DOHH2 (cell line): ENCODE measurements around the gene YWHAH.

Experiments
- H3F3A ChIP-seq: fragments of 200-600 bp; sonication (generic), shearing (Covaris generic); 2 replicates; pipeline ENCODE4 v1.6.0; 2016; ENCODE audit warnings: antibody characterized with exemption, mild to moderate bottlenecking; ENCODE audit not compliant: control insufficient read depth, insufficient read depth
- H3K27ac ChIP-seq: fragments of 200-600 bp; sonication (generic); 2 replicates; pipeline ENCODE4 v1.5.1; 2014; ENCODE audit warnings: low read depth, mild to moderate bottlenecking, low read length, moderate library complexity
- H3K27me3 ChIP-seq: fragments of 200-600 bp; sonication (generic); 2 replicates; pipeline ENCODE4 v1.6.1; 2014; ENCODE audit warnings: mild to moderate bottlenecking, low read length, mixed read lengths; ENCODE audit not compliant: control insufficient read depth
- H3K36me3 ChIP-seq: fragments of 200-600 bp; sonication (generic); 2 replicates; pipeline ENCODE4 v1.6.1; 2014; ENCODE audit warnings: mild to moderate bottlenecking, low read length, moderate library complexity, mixed read lengths; ENCODE audit not compliant: control insufficient read depth
- H3K4me1 ChIP-seq: fragments of 200-600 bp; sonication (generic); 2 replicates; pipeline ENCODE4 v1.6.1; 2014; ENCODE audit warnings: mild to moderate bottlenecking, low read length, mixed read lengths; ENCODE audit not compliant: control insufficient read depth
- H3K4me2 ChIP-seq: fragments of 200-600 bp; sonication (generic); 2 replicates; pipeline ENCODE4 v1.6.0; 2014; ENCODE audit warnings: mild to moderate bottlenecking, low read length, moderate library complexity
- H3K4me3 ChIP-seq: fragments of 200-600 bp; sonication (generic); 2 replicates; pipeline ENCODE4 v1.5.1; 2014; ENCODE audit warnings: mild to moderate bottlenecking, low read length, mixed read lengths
- H3K79me2 ChIP-seq: fragments of 200-600 bp; sonication (generic); 2 replicates; pipeline ENCODE4 v1.6.1; 2014; ENCODE audit warnings: mild to moderate bottlenecking, low read length, mixed read lengths; ENCODE audit not compliant: control insufficient read depth
- H3K9me2 ChIP-seq: fragments of 200-600 bp; sonication (generic); replicated peaks from 2 replicates; pipeline ENCODE4 v1.6.1; 2014; ENCODE audit warnings: mild to moderate bottlenecking, low read length, mixed read lengths; ENCODE audit not compliant: control insufficient read depth
- H3K9me3 ChIP-seq: fragments of 200-600 bp; sonication (generic); 2 replicates; pipeline ENCODE4 v1.6.1; 2014; ENCODE audit warnings: antibody characterized with exemption, low read length, mixed read lengths; ENCODE audit not compliant: control insufficient read depth, insufficient read depth
- H4K20me1 ChIP-seq: fragments of 200-600 bp; sonication (generic); 2 replicates; pipeline ENCODE4 v1.6.0; 2014; ENCODE audit warnings: low read depth, mild to moderate bottlenecking, antibody characterized with exemption, low read length, moderate library complexity; ENCODE audit not compliant: control insufficient read depth, insufficient read depth
- CTCF ChIP-seq: fragments of 200-600 bp; sonication (generic); IDR thresholded peaks from one replicate; pipeline ENCODE4 v1.5.1; 2014; ENCODE audit warnings: antibody characterized with exemption, mild to moderate bottlenecking, low read depth, low read length; ENCODE audit not compliant: poor library complexity, severe bottlenecking
- EZH2phosphoT487 ChIP-seq: fragments of 200-600 bp; sonication (generic); IDR thresholded peaks from 2 replicates; pipeline ENCODE4 v1.6.1; 2017; ENCODE audit warnings: borderline replicate concordance, mild to moderate bottlenecking, antibody characterized with exemption, low read length, moderate library complexity, mixed read lengths

Gene YWHAH

GRCh38 chr22:32000181-32000580 is 55.8 kb downstream of the YWHAH start:
- H3K79me2 ChIP-seq: no peaks in the 10 kb centered on the region

GRCh38 chr22:32005453-32005852 is 61.1 kb downstream of the YWHAH start:
- H4K20me1 ChIP-seq: no peaks in the 10 kb centered on the region
- no peaks in the 10 kb centered on the region for H3K4me1 ChIP-seq
- no peaks in the 10 kb centered on the region; the same call in 1 of the 2 replicates for H3K27me3 ChIP-seq
- H3K9me3 ChIP-seq: no peaks in the 10 kb centered on the region
- no peak overlapping the region for H3K4me3 ChIP-seq
- H3K36me3 ChIP-seq: no peaks in the 10 kb centered on the region
- H3K27ac ChIP-seq: no peak overlapping the region
- no peak overlapping the region for H3K4me2 ChIP-seq
- no peaks in the 10 kb centered on the region for H3K9me2 ChIP-seq
- TF ChIP-seq EZH2phosphoT487 (no peak), CTCF (no peak)
- H3F3A ChIP-seq: no peaks in the 10 kb centered on the region
- no peaks in the 10 kb centered on the region for H3K79me2 ChIP-seq

More at GRCh38 chr22:32000181-32000580, 55.8 kb downstream of the YWHAH start:
- Histone ChIP-seq H3F3A (no peaks in the 10 kb centered on the region), H3K27ac (no peak overlapping the region), H3K36me3 (no peaks in the 10 kb centered on the region), H3K27me3 (peaks cover 10% of the 10 kb centered on the region), H3K4me1 (no peaks in the 10 kb centered on the region), H3K4me3 (no peak overlapping the region), H3K9me2 (no peaks in the 10 kb centered on the region), H3K4me2 (no peak overlapping the region), H3K9me3 (no peaks in the 10 kb centered on the region), H4K20me1 (no peaks in the 10 kb centered on the region)
- no peak for TF ChIP-seq EZH2phosphoT487
- TF ChIP-seq CTCF: no peak
